ENCODE data around the gene DNAJC10. TPM values are rescaled to one million over a fixed set of nuclear protein-coding genes. Genes with fewer than 3 reads are reported as not detected.

Gene DNAJC10
- total RNA-seq, 4 donors from 2014 or later = 39.1 to 46.9 (median 39.5) TPM

- Histone ChIP-seq H3K4me3 (no peak overlapping the region), H3K9me3 (no peaks in the 10 kb centered on the region), H3K27ac (replicated peaks in 1 of 4) (no peak overlapping the region), H3K4me1 (peaks cover 0 to 26% (median 21%) of the 10 kb centered on the region in 4 donors), H3K27me3 (no peaks in the 10 kb centered on the region), H3K36me3 (no peaks in the 10 kb centered on the region)
- intact Hi-C loops (cut with DNase I) = no loop called here
- TF ChIP-seq POLR2AphosphoS5 (IDR thresholded peaks at IDR 0.05) (no peak), CTCF (IDR thresholded peaks at IDR 0.05) (no peak), EP300 (IDR thresholded peaks at IDR 0.05) (no peak), POLR2A (IDR thresholded peaks at IDR 0.05; ENCODE audit: low read depth) (no peak)
- DNase-seq (ENCODE audit: extremely low spot score) = no peak
Measured at GRCh38 chr2:182831101-182831500, 115.0 kb downstream of the DNAJC10 start.

- intact Hi-C loops (cut with DNase I) = no loop called here
- no peak overlapping the region for H3K4me3 ChIP-seq
- DNase-seq (ENCODE audit: extremely low spot score) = no peak
- H3K36me3 ChIP-seq = no peaks in the 10 kb centered on the region
- TF ChIP-seq POLR2A (IDR thresholded peaks at IDR 0.05; ENCODE audit: low read depth) (no peak), CTCF (IDR thresholded peaks at IDR 0.05) (no peak), POLR2AphosphoS5 (IDR thresholded peaks at IDR 0.05) (no peak), EP300 (IDR thresholded peaks at IDR 0.05) (no peak)
- H3K4me1 ChIP-seq = peaks cover 0 to 23% (median 17%) of the 10 kb centered on the region in 4 donors
- WGBS = 77% methylated on average over 3 of the region's 3 CpGs
- H3K27ac ChIP-seq (replicated peaks in 1 of 4) = no peak overlapping the region
- H3K9me3 ChIP-seq = no peaks in the 10 kb centered on the region
- H3K27me3 ChIP-seq = no peaks in the 10 kb centered on the region
Measured at GRCh38 chr2:182831921-182832320, 115.9 kb downstream of the DNAJC10 start.

- no peak for TF ChIP-seq CTCF (IDR thresholded peaks at IDR 0.05)
- no peak for TF ChIP-seq POLR2A (IDR thresholded peaks at IDR 0.05; ENCODE audit: low read depth)
- TF ChIP-seq EP300 (IDR thresholded peaks at IDR 0.05) = no peak
- TF ChIP-seq POLR2AphosphoS5 (IDR thresholded peaks at IDR 0.05) = no peak
- WGBS = 79% methylated on average over 9 of the region's 9 CpGs
- H3K27me3 ChIP-seq = no peaks in the 10 kb centered on the region
Measured at GRCh38 chr2:182833084-182833854, 117.2 kb downstream of the DNAJC10 start.

GRCh38 chr2:182834293-182834692 is 118.2 kb downstream of the DNAJC10 start:
- Histone ChIP-seq H3K4me3 (no peak overlapping the region), H3K27me3 (no peaks in the 10 kb centered on the region), H3K9me3 (no peaks in the 10 kb centered on the region), H3K27ac (replicated peaks in 1 of 4) (no peak overlapping the region), H3K36me3 (no peaks in the 10 kb centered on the region), H3K4me1 (peaks cover 0 to 7% (median 2%) of the 10 kb centered on the region in 4 donors)
- TF ChIP-seq POLR2AphosphoS5 (IDR thresholded peaks at IDR 0.05) (no peak), EP300 (IDR thresholded peaks at IDR 0.05) (no peak), POLR2A (IDR thresholded peaks at IDR 0.05; ENCODE audit: low read depth) (no peak), CTCF (IDR thresholded peaks at IDR 0.05) (no peak)
- intact Hi-C loops (cut with DNase I) = no loop called here
- WGBS = 58% methylated on average over 1 of the region's 1 CpG
- no peak for DNase-seq (ENCODE audit: extremely low spot score)

More at GRCh38 chr2:182833084-182833854, 117.2 kb downstream of the DNAJC10 start:
- no peak overlapping the region for H3K4me3 ChIP-seq
- intact Hi-C loops (cut with DNase I) = no loop called here
- DNase-seq (ENCODE audit: extremely low spot score) = no peak
- no peak overlapping the region for H3K27ac ChIP-seq (replicated peaks in 1 of 4)
- H3K4me1 ChIP-seq = peaks cover 0 to 10% (median 3%) of the 10 kb centered on the region in 4 donors
- H3K36me3 ChIP-seq = no peaks in the 10 kb centered on the region
- H3K9me3 ChIP-seq = no peaks in the 10 kb centered on the region
